ENCODE data around the gene TTC38.

DNA sequence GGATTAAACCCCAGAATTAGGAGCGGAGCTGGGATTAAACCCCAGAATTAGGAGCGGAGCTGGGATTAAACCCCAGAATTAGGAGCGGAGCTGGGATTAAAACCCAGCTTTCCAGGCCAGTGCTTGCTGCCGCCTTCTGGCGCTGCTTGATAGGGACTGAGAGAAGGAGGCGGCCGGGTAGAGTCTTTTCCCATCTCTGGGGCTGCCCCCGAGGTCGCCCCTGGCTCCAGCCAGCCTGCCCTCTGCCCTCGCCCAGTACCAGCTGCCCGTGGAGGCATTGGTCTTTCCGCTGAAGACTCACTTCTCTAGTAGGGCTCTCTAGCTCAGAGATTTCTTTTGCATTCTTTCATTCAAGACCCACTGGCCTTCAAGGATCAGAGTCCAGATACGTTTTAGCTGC lies 72.9 kb downstream of the TTC38 start:
- TF ChIP-seq, protein P1, sequence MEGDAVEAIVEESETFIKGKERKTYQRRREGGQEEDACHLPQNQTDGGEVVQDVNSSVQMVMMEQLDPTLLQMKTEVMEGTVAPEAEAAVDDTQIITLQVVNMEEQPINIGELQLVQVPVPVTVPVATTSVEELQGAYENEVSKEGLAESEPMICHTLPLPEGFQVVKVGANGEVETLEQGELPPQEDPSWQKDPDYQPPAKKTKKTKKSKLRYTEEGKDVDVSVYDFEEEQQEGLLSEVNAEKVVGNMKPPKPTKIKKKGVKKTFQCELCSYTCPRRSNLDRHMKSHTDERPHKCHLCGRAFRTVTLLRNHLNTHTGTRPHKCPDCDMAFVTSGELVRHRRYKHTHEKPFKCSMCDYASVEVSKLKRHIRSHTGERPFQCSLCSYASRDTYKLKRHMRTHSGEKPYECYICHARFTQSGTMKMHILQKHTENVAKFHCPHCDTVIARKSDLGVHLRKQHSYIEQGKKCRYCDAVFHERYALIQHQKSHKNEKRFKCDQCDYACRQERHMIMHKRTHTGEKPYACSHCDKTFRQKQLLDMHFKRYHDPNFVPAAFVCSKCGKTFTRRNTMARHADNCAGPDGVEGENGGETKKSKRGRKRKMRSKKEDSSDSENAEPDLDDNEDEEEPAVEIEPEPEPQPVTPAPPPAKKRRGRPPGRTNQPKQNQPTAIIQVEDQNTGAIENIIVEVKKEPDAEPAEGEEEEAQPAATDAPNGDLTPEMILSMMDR (tag by site-specific recombination; IDR thresholded peaks at IDR 0.05), result no peak
- TF ChIP-seq ZNF324 (tag by site-specific recombination; IDR thresholded peaks at IDR 0.05) (no peak), ZIC2 (tag by site-specific recombination; IDR thresholded peaks at IDR 0.05) (no peak), ZNF624 (tag by site-specific recombination; IDR thresholded peaks at IDR 0.05) (no peak)
- TF ChIP-seq, protein P2, sequence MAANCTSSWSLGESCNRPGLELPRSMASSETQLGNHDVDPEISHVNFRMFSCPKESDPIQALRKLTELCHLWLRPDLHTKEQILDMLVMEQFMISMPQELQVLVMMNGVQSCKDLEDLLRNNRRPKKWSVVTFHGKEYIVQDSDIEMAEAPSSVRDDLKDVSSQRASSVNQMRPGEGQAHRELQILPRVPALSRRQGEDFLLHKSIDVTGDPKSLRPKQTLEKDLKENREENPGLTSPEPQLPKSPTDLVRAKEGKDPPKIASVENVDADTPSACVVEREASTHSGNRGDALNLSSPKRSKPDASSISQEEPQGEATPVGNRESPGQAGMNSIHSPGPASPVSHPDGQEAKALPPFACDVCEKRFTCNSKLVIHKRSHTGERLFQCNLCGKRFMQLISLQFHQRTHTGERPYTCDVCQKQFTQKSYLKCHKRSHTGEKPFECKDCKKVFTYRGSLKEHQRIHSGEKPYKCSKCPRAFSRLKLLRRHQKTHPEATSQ (tag by site-specific recombination; IDR thresholded peaks at IDR 0.05), result no peak
